GM18870 (cell line): Measurements from ENCODE around the gene TGM3.

Experiments used
- ATAC-seq: cut with Tn5 transposase; IDR thresholded peaks from one replicate; pipeline ENCODE4 v1.9.1; 2021; ENCODE audit warnings: moderate library complexity; ENCODE audit not compliant: unreplicated experiment

Gene TGM3

GRCh38 chr20:2335096-2335870 lies 39.5 kb downstream of the TGM3 start:
- no peak for ATAC-seq

GRCh38 chr20:2336471-2336870 lies 40.7 kb downstream of the TGM3 start:
- ATAC-seq, result no peak

GRCh38 chr20:2337142-2337541 lies 41.3 kb downstream of the TGM3 start:
- no peak for ATAC-seq

GRCh38 chr20:2338411-2339066 lies 42.7 kb downstream of the TGM3 start:
- no peak for ATAC-seq

- ATAC-seq, result no peak
Observed at GRCh38 chr20:2340136-2340535, 44.3 kb downstream of the TGM3 start.

GRCh38 chr20:2340823-2341222 lies 45.0 kb downstream of the TGM3 start:
- no peak for ATAC-seq

- no peak for ATAC-seq
Observed at GRCh38 chr20:2341336-2341735, 45.5 kb downstream of the TGM3 start.

- ATAC-seq, result no peak
Observed at GRCh38 chr20:2342243-2342642, 46.4 kb downstream of the TGM3 start.

- ATAC-seq, result no peak
Observed at GRCh38 chr20:2346188-2346587, 50.4 kb downstream of the TGM3 start.

GRCh38 chr20:2348336-2348735 lies 52.5 kb downstream of the TGM3 start:
- no peak for ATAC-seq

- no peak for ATAC-seq
Observed at GRCh38 chr20:2349801-2350200, 54.0 kb downstream of the TGM3 start.

GRCh38 chr20:2350606-2351005 lies 54.8 kb downstream of the TGM3 start:
- no peak for ATAC-seq

- no peak for ATAC-seq
Observed at GRCh38 chr20:2353231-2353630, 57.4 kb downstream of the TGM3 start.

GRCh38 chr20:2357114-2357513 lies 61.3 kb downstream of the TGM3 start:
- no peak for ATAC-seq

GRCh38 chr20:2358006-2358405 lies 62.2 kb downstream of the TGM3 start:
- ATAC-seq, result no peak

GRCh38 chr20:2361035-2361593 lies 65.3 kb downstream of the TGM3 start:
- ATAC-seq, result no peak

- no peak for ATAC-seq
Observed at GRCh38 chr20:2363187-2363586, 67.4 kb downstream of the TGM3 start.

- ATAC-seq, result no peak
Observed at GRCh38 chr20:2363587-2363986, 67.8 kb downstream of the TGM3 start.

GRCh38 chr20:2364044-2364443 lies 68.2 kb downstream of the TGM3 start:
- no peak for ATAC-seq

GRCh38 chr20:2365091-2365490 lies 69.3 kb downstream of the TGM3 start:
- no peak for ATAC-seq

- no peak for ATAC-seq
Observed at GRCh38 chr20:2365666-2366065, 69.9 kb downstream of the TGM3 start.

- ATAC-seq, result no peak
Observed at GRCh38 chr20:2368621-2369020, 72.8 kb downstream of the TGM3 start.
